HCT116 (cell line): ENCODE results near the gene PARVA.

Experiments used
- ELF1 ChIP-seq: IDR thresholded peaks from 2 replicates; pipeline ENCODE4 v1.6.1; 2012; ENCODE audit warnings: low read depth, borderline replicate concordance
- EZH2 ChIP-seq: fragments of 200-600 bp; sonication (generic); IDR thresholded peaks from 2 replicates; pipeline ENCODE4 v1.6.1; 2017; ENCODE audit warnings: antibody characterized with exemption, mixed run types
- FOSL1 ChIP-seq: IDR thresholded peaks from 2 replicates; pipeline ENCODE4 v1.6.1; 2012; ENCODE audit warnings: low read depth
- MAX ChIP-seq: IDR thresholded peaks from 2 replicates; pipeline ENCODE4 v1.6.1; 2012
- POLR2A ChIP-seq: IDR thresholded peaks from 2 replicates; pipeline ENCODE4 v1.7.0; 2011; ENCODE audit warnings: borderline replicate concordance; ENCODE audit not compliant: insufficient read depth, insufficient read length; ENCODE audit errors: extremely low read depth
- POLR2AphosphoS5 ChIP-seq: IDR thresholded peaks from 2 replicates; pipeline ENCODE4 v1.6.1; 2011; ENCODE audit warnings: mild to moderate bottlenecking, low read depth, low read length, moderate library complexity
- RAD21 ChIP-seq: IDR thresholded peaks from 2 replicates; pipeline ENCODE4 v1.6.1; 2012; ENCODE audit warnings: low read depth, mild to moderate bottlenecking
- REST ChIP-seq: IDR thresholded peaks from 2 replicates; pipeline ENCODE4 v1.6.1; 2012; ENCODE audit warnings: low read depth
- SP1 ChIP-seq: IDR thresholded peaks from 2 replicates; pipeline ENCODE4 v1.6.1; 2012; ENCODE audit warnings: low read depth
- TF ChIP-seq, protein P1 (sequence below), 3 experiments: fragments of 200-600 bp in 1 of 3; sonication (generic) in 1 of 3; IDR thresholded peaks in 2 of 3; conservative IDR thresholded peaks in 1 of 3; 2 replicates each; pipeline ENCODE4 v1.5.1; 2012 to 2017; ENCODE audit warnings: low read depth in 2 of 3, low read length in 2 of 3, antibody characterized with exemption in 1 of 3, borderline replicate concordance in 1 of 3, control low read depth in 1 of 3, mild to moderate bottlenecking in 1 of 3, mixed read lengths in 1 of 3, mixed run types in 1 of 3, moderate library complexity in 1 of 3; ENCODE audit not compliant: insufficient read depth in 1 of 3
- TF ChIP-seq, protein P2 (sequence below): IDR thresholded peaks from 2 replicates; pipeline ENCODE4 v1.6.1; 2011; ENCODE audit warnings: mild to moderate bottlenecking, low read length, moderate library complexity; ENCODE audit not compliant: insufficient replicate concordance; ENCODE audit errors: extremely low read depth

DNA sequence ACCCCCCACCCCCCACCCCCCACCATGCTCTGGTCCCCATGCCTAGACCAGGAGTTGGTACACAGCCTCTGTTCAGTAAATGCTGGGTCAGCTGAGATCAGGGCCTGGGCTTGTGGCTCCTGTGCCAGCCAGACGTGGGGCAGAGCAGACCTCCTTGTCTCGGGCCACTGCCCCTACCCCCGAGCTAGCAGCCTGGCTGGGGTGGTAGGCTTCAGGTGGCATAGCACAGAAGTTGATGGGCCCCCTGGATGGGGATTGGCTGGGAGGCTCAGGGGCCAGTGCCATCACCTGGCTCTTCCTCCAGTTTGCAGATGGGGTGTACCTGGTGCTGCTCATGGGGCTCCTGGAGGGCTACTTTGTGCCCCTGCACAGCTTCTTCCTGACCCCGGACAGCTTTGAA is 139.9 kb downstream of the PARVA start:
- TF ChIP-seq POLR2A (no peak), REST (no peak), POLR2AphosphoS5 (no peak), RAD21 (no peak), MAX (no peak), EZH2 (no peak), FOSL1 (no peak), ELF1 (no peak), SP1 (no peak)
- TF ChIP-seq, protein P1, sequence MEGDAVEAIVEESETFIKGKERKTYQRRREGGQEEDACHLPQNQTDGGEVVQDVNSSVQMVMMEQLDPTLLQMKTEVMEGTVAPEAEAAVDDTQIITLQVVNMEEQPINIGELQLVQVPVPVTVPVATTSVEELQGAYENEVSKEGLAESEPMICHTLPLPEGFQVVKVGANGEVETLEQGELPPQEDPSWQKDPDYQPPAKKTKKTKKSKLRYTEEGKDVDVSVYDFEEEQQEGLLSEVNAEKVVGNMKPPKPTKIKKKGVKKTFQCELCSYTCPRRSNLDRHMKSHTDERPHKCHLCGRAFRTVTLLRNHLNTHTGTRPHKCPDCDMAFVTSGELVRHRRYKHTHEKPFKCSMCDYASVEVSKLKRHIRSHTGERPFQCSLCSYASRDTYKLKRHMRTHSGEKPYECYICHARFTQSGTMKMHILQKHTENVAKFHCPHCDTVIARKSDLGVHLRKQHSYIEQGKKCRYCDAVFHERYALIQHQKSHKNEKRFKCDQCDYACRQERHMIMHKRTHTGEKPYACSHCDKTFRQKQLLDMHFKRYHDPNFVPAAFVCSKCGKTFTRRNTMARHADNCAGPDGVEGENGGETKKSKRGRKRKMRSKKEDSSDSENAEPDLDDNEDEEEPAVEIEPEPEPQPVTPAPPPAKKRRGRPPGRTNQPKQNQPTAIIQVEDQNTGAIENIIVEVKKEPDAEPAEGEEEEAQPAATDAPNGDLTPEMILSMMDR (IDR thresholded peaks at IDR 0.05 in 2 of 3, conservative IDR thresholded peaks at IDR 0.05 in 1 of 3; ENCODE audit: borderline replicate concordance in 1 of 3, insufficient read depth in 1 of 3, low read depth in 2 of 3, low read length in 2 of 3), result no peak
- TF ChIP-seq, protein P2, sequence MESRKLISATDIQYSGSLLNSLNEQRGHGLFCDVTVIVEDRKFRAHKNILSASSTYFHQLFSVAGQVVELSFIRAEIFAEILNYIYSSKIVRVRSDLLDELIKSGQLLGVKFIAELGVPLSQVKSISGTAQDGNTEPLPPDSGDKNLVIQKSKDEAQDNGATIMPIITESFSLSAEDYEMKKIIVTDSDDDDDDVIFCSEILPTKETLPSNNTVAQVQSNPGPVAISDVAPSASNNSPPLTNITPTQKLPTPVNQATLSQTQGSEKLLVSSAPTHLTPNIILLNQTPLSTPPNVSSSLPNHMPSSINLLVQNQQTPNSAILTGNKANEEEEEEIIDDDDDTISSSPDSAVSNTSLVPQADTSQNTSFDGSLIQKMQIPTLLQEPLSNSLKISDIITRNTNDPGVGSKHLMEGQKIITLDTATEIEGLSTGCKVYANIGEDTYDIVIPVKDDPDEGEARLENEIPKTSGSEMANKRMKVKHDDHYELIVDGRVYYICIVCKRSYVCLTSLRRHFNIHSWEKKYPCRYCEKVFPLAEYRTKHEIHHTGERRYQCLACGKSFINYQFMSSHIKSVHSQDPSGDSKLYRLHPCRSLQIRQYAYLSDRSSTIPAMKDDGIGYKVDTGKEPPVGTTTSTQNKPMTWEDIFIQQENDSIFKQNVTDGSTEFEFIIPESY, result no peak
